ENCODE measurements around the gene AXIN2.
"Not testable (repeated sequence)": the region's sequence is repeated elsewhere in the genome, so short reads cannot be mapped to it uniquely, and the experiment has no call there.

The AXIN2 gene

GRCh38 chr17:65536573-65537342 is 24.7 kb downstream of the AXIN2 start:
- no peak for DNase-seq

- no peak for DNase-seq
These were observed 25.5 kb downstream of the AXIN2 start for GRCh38 chr17:65535777-65536572.

GRCh38 chr17:65533852-65534457 is 27.5 kb downstream of the AXIN2 start:
- no peak for DNase-seq

- no peak for DNase-seq
These were observed 28.2 kb downstream of the AXIN2 start for GRCh38 chr17:65533056-65533745.

GRCh38 chr17:65532101-65532890 is 29.2 kb downstream of the AXIN2 start:
- no peak for DNase-seq

GRCh38 chr17:65531256-65532100 is 30.0 kb downstream of the AXIN2 start:
- DNase-seq: no peak

- no peak for DNase-seq
These were observed 30.8 kb downstream of the AXIN2 start for GRCh38 chr17:65530523-65531255.

GRCh38 chr17:65529761-65530522 is 31.5 kb downstream of the AXIN2 start:
- no peak for DNase-seq

GRCh38 chr17:65529040-65529633 is 32.3 kb downstream of the AXIN2 start:
- no peak for DNase-seq

- DNase-seq: no peak
These were observed 33.4 kb downstream of the AXIN2 start for GRCh38 chr17:65527857-65528591.

- no peak for DNase-seq
These were observed 34.1 kb downstream of the AXIN2 start for GRCh38 chr17:65527381-65527780.

- DNase-seq: not testable (repeated sequence)
These were observed 34.6 kb downstream of the AXIN2 start for GRCh38 chr17:65526854-65527253.

- no peak for DNase-seq
These were observed 37.4 kb downstream of the AXIN2 start for GRCh38 chr17:65523853-65524664.

GRCh38 chr17:65523411-65523810 is 38.0 kb downstream of the AXIN2 start:
- no peak for DNase-seq

- DNase-seq: no peak
These were observed 38.6 kb downstream of the AXIN2 start for GRCh38 chr17:65522751-65523404.

GRCh38 chr17:65519462-65519861 is 42.0 kb downstream of the AXIN2 start:
- DNase-seq: no peak

- no peak for DNase-seq
These were observed 43.2 kb downstream of the AXIN2 start for GRCh38 chr17:65518256-65518655.

All from SW 1271 (cell line).